ENCODE results near the gene C1QTNF3. TPM values are rescaled to one million over a fixed set of nuclear protein-coding genes. Genes with fewer than 3 reads are reported as not detected.

C1QTNF3 gene
- total RNA-seq, 1 experiment from 2014 or later, result 2.5 TPM

- no peak overlapping the region for H3K27ac Mint-ChIP-seq (ENCODE audit: unreplicated experiment)
- no peaks in the 10 kb centered on the region for H3K4me1 ChIP-seq
- DNase-seq, result no peak
- H3K27me3 ChIP-seq (replicated peaks; ENCODE audit: control insufficient read depth, insufficient read depth, low read length), result no peaks in the 10 kb centered on the region
- H3K4me1 Mint-ChIP-seq (ENCODE audit: low read depth, unreplicated experiment), result no peaks in the 10 kb centered on the region
- intact Hi-C loops (cut with micrococcal nuclease; ENCODE audit: unreplicated experiment), result no loop called here
- TF ChIP-seq, protein P1, sequence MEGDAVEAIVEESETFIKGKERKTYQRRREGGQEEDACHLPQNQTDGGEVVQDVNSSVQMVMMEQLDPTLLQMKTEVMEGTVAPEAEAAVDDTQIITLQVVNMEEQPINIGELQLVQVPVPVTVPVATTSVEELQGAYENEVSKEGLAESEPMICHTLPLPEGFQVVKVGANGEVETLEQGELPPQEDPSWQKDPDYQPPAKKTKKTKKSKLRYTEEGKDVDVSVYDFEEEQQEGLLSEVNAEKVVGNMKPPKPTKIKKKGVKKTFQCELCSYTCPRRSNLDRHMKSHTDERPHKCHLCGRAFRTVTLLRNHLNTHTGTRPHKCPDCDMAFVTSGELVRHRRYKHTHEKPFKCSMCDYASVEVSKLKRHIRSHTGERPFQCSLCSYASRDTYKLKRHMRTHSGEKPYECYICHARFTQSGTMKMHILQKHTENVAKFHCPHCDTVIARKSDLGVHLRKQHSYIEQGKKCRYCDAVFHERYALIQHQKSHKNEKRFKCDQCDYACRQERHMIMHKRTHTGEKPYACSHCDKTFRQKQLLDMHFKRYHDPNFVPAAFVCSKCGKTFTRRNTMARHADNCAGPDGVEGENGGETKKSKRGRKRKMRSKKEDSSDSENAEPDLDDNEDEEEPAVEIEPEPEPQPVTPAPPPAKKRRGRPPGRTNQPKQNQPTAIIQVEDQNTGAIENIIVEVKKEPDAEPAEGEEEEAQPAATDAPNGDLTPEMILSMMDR (IDR thresholded peaks at IDR 0.05; ENCODE audit: insufficient read depth in 1 of 2, low read depth in 1 of 2, low read length in 1 of 2, severe bottlenecking in 1 of 2, unreplicated experiment in 1 of 2), result no peak
- no peaks in the 10 kb centered on the region; the same call in none of the 2 replicates for H3K36me3 ChIP-seq (ENCODE audit: control insufficient read depth, insufficient read depth, low read length)
- ChIA-PET POLR2A (no interaction called here), CTCF (no interaction called here)
- no peak overlapping the region for H3K4me3 ChIP-seq (ENCODE audit: low read depth, low read length)
- no TSS peak for BruUV-seq (replicated peaks)
- no peaks in the 10 kb centered on the region for H3K27me3 Mint-ChIP-seq (ENCODE audit: insufficient read depth, unreplicated experiment)
- H3K4me3 Mint-ChIP-seq (ENCODE audit: unreplicated experiment), result no peak overlapping the region
- peaks cover 8% of the 10 kb centered on the region for H3K36me3 Mint-ChIP-seq (ENCODE audit: insufficient read depth, unreplicated experiment)
- H3K9me3 ChIP-seq, result no peaks in the 10 kb centered on the region
- H3K9me3 Mint-ChIP-seq (ENCODE audit: unreplicated experiment), result no peaks in the 10 kb centered on the region
Observed at GRCh38 chr5:34053571-34054399, 10.8 kb upstream of the C1QTNF3 start.

DNA sequence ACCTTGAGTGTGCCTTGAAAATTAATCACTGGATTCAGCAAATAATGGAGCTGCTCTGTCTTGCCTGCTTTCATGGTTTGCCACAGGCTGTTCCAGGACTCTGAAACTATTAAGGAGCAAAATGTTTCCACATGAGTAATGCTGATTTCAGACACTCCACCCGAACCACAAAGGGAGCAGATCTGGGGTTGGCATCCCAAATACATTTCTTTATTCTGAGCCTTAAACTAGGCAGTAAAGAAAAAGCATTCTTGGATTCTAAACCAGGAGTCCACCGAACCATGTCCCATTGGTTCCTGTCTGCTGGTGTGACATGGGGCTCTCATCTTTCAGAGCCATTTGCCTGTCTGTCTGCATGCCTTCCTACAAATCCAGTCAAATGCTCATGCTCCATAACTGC lies 10.1 kb upstream of the C1QTNF3 start:
- CTCF ChIA-PET, result no interaction called here
- no peaks in the 10 kb centered on the region for H3K27me3 Mint-ChIP-seq (ENCODE audit: insufficient read depth, unreplicated experiment)
- no peaks in the 10 kb centered on the region for H3K4me1 Mint-ChIP-seq (ENCODE audit: low read depth, unreplicated experiment)
- TF ChIP-seq, protein P1 (IDR thresholded peaks at IDR 0.05; ENCODE audit: insufficient read depth in 1 of 2, low read depth in 1 of 2, low read length in 1 of 2, severe bottlenecking in 1 of 2, unreplicated experiment in 1 of 2), result no peak
- DNase-seq, result no peak
- no TSS peak for BruUV-seq (replicated peaks)
- H3K4me3 Mint-ChIP-seq (ENCODE audit: unreplicated experiment), result no peak overlapping the region
- Histone ChIP-seq H3K36me3 (ENCODE audit: control insufficient read depth, insufficient read depth, low read length) (no peaks in the 10 kb centered on the region; the same call in 1 of the 2 replicates), H3K9me3 (no peaks in the 10 kb centered on the region), H3K4me3 (ENCODE audit: low read depth, low read length) (no peak overlapping the region), H3K4me1 (no peaks in the 10 kb centered on the region), H3K27me3 (replicated peaks; ENCODE audit: control insufficient read depth, insufficient read depth, low read length) (no peaks in the 10 kb centered on the region)
- H3K27ac Mint-ChIP-seq (ENCODE audit: unreplicated experiment), result no peak overlapping the region
- peaks cover 4% of the 10 kb centered on the region for H3K9me3 Mint-ChIP-seq (ENCODE audit: unreplicated experiment)
- POLR2A ChIA-PET, result no interaction called here
- intact Hi-C loops (cut with micrococcal nuclease; ENCODE audit: unreplicated experiment), result no loop called here
- peaks cover 8% of the 10 kb centered on the region for H3K36me3 Mint-ChIP-seq (ENCODE audit: insufficient read depth, unreplicated experiment)

- DNase-seq, result no peak
- no peak overlapping the region for H3K4me3 ChIP-seq (ENCODE audit: low read depth, low read length)
- no peaks in the 10 kb centered on the region for H3K27me3 ChIP-seq (replicated peaks; ENCODE audit: control insufficient read depth, insufficient read depth, low read length)
- BruUV-seq (replicated peaks), result no TSS peak
- H3K27me3 Mint-ChIP-seq (ENCODE audit: insufficient read depth, unreplicated experiment), result no peaks in the 10 kb centered on the region
- H3K4me3 Mint-ChIP-seq (ENCODE audit: unreplicated experiment), result no peak overlapping the region
- no peaks in the 10 kb centered on the region for H3K4me1 Mint-ChIP-seq (ENCODE audit: low read depth, unreplicated experiment)
- H3K4me1 ChIP-seq, result no peaks in the 10 kb centered on the region
- H3K36me3 Mint-ChIP-seq (ENCODE audit: insufficient read depth, unreplicated experiment), result peaks cover 8% of the 10 kb centered on the region
- ChIA-PET CTCF (no interaction called here), POLR2A (no interaction called here)
- H3K27ac Mint-ChIP-seq (ENCODE audit: unreplicated experiment), result no peak overlapping the region
- no peaks in the 10 kb centered on the region; the same call in 1 of the 2 replicates for H3K36me3 ChIP-seq (ENCODE audit: control insufficient read depth, insufficient read depth, low read length)
- H3K9me3 Mint-ChIP-seq (ENCODE audit: unreplicated experiment), result peaks cover 9% of the 10 kb centered on the region
- H3K9me3 ChIP-seq, result no peaks in the 10 kb centered on the region
- intact Hi-C loops (cut with micrococcal nuclease; ENCODE audit: unreplicated experiment), result no loop called here
- TF ChIP-seq, protein P1 (IDR thresholded peaks at IDR 0.05; ENCODE audit: insufficient read depth in 1 of 2, low read depth in 1 of 2, low read length in 1 of 2, severe bottlenecking in 1 of 2, unreplicated experiment in 1 of 2), result no peak
Observed at GRCh38 chr5:34051374-34051980, 8.5 kb upstream of the C1QTNF3 start.

Measured in Caco-2 (cell line).